ENCODE data around the gene COL6A3.
"Not testable (repeated sequence)": the region's sequence is repeated elsewhere in the genome, so short reads cannot be mapped to it uniquely, and the experiment has no call there.

The COL6A3 gene

DNA sequence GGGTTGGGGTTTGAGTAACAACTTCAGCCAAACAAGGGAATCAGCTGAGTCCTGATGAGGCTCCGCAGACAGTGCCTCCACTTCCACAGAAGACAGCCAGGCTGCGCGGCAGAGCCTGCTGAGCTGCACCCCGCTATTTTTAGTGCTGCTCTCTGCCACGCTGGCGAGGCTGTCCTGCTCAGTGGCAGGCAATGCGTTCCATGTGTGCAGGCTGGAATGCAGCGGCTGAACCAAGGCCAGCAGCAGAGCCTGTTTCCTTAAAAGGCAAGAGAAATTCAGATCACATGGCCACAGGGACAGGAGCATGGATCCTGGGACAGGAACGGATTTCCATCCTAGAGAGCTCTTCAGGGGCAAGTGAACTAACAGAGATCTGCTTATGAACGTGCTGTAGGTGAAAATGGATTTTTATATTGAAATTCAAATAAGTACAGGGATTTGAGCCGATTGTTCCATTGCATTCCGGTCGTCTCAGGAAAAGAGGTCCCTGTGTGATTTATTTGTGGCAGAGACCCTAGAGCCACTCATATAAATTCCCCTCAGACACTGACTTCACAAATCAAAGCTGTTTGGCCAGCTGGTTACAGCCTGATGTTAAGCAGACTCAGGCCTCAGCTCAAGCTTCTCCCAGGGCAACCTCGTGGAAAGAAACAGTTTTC lies 98.7 kb downstream of the COL6A3 start:
- no peak for DNase-seq (ENCODE audit: low read depth)

- DNase-seq (ENCODE audit: low read depth): no peak
These were observed 99.3 kb downstream of the COL6A3 start for GRCh38 chr2:237314681-237315080.

DNA sequence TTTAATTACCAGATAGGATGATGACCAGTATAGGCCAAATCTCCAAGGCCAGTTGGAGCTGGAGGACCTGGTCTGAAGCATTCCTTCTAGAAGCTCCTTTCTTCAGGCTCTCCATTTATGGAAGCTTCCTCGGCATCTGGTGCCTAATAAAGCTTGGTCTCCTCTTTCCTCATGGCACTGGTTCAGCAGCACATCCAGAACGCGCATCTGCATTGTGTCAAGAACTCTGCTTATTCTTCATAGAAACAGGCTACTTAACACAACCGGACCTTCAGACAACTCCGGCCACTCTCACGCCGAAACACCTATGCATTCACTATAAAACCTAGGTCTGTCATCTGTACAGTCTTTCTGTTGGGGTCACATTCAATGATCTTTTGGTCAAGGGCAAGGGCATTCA lies 99.8 kb downstream of the COL6A3 start:
- no peak for DNase-seq (ENCODE audit: low read depth)

- no peak for DNase-seq (ENCODE audit: low read depth)
These were observed 101.8 kb downstream of the COL6A3 start for GRCh38 chr2:237312021-237312755.

GRCh38 chr2:237310515-237311114 lies 103.3 kb downstream of the COL6A3 start:
- no peak for DNase-seq (ENCODE audit: low read depth)

DNA sequence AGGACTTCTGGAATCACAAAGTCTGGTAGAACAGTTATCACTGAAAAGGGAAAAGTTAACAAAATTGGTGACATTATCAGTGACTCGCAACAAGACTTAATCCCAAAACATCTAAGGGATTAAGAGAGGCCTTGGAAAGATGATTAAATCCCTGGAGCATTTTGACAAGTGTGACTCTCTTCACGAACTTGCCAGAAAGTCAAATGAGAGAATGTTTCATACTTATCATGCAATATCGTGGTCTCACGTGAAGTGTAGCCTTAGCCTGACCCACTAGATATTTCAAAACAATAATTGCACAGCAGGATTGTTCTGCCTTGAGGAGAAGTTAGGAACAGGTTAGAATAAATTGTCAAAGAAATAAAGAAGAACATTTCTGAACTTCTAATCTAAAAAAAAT lies 104.5 kb downstream of the COL6A3 start:
- DNase-seq (ENCODE audit: low read depth): no peak

DNA sequence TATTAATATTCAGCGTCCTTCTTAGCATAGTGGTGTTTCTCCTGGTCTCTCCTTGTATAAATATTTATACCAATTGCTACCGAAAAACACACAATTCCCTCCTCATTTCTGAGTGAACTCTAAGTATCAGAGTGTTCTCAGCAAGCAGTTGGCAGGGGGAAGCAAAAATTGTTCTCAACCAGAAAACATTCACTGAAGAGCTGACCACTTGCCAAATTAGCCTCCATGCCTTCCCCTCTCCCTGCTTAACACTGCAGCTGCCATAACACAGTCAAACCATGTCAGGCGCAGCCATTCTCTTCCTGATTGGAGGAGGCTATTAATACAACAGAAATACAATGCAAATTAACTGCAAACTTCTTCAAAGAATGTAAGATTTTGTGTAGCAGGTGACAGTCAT lies 105.0 kb downstream of the COL6A3 start:
- DNase-seq (ENCODE audit: low read depth): no peak

GRCh38 chr2:237307474-237307873 lies 106.5 kb downstream of the COL6A3 start:
- no peak for DNase-seq (ENCODE audit: low read depth)

GRCh38 chr2:237306787-237307170 lies 107.2 kb downstream of the COL6A3 start:
- DNase-seq (ENCODE audit: low read depth): no peak

GRCh38 chr2:237306083-237306786 lies 107.7 kb downstream of the COL6A3 start:
- no peak for DNase-seq (ENCODE audit: low read depth)

DNA sequence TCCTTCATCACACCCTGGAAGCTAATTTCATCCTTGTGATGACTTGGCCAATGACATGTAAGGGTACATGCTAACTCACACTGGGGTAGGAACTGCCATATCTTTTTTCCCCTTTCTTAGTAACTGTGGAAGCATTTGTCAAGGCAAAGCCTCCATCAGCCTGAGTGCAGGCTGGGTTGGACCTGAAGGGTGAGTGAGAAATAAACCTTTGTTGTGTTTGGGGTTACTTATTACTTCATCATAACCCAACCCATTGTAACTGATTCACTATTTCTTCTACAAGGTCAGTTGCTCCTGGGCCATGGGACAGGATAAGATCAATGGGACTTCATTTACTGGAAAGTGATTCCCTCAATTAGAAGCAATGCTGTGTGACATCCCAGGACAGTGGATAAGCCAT lies 108.4 kb downstream of the COL6A3 start:
- no peak for DNase-seq (ENCODE audit: low read depth)

GRCh38 chr2:237304763-237305514 lies 109.0 kb downstream of the COL6A3 start:
- no peak for DNase-seq (ENCODE audit: low read depth)

DNA sequence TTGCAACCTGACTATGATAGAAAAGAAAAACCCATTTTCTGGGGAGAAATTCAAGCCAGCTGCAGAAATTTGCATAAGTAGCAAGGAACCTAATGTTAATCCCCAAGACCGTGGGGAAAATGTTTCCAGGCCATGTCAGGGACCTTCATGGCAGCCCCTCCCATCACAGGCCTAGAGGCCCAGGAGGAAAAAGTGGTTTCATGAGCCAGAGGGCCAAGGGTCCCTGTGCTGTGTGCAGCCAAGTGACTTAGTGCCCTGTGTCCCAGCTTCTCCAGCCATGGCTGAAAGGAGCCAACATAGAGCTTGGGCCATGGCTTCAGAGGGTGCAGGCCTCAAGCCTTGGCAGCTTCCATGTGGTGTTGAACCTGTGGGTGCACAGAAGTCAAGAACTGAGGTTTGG lies 110.7 kb downstream of the COL6A3 start:
- not testable (repeated sequence) for DNase-seq (ENCODE audit: low read depth)

DNA sequence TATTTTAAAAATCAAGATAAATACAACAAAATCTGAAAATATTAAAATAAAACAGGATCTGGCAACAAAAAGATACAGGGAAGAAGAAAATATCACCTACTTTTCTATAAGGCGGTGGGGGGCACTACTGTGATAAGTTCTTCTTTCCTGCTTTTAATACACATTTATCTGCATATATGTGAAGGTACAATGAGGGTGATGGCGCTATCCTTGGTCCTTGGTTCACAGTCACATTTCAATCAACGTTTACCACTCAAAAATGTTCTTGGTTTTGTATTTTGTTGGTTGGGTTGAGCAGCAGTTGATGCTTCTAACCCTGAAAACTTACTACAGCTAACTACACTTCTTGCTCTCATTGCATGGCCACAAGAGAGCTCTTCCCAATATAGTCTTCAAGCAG lies 112.4 kb downstream of the COL6A3 start:
- DNase-seq (ENCODE audit: low read depth): no peak

DNA sequence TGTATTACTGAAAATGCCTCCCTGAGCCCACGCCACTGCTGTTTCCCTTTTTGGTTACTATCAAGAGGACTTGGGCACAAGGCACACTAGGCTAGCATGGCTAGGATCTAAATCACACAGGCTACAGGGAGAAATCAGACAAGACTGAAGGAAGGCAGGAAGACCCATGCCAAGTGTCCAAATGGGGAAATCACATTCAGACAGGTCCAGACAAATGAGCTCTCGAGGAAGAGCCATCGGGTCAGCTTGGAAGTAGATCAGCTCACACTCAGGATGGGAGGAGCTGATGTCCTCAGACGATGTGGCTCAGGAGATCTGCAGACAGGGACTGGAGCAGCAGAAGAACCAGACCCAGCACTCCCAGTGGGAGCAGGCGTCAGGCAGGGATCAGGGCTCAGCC lies 113.2 kb downstream of the COL6A3 start:
- DNase-seq (ENCODE audit: low read depth): no peak

DNA sequence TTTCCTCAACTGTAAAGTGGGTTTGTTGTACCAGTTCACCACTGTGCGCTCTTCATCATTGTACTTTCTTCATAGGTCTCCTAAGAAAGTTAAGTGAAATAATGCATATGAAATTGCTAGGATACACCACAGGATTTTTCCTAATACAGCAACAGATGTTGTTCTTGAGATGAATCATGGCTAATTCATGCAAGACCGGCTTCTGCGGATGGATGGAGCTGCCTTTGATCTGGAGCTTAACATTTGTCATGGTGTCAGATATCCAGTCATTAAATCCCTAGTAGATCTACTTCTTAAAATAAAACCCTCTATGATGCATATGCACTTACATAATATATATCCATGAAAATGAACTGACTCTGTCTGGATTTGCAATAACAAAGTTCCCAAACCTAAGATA lies 114.1 kb downstream of the COL6A3 start:
- DNase-seq (ENCODE audit: low read depth): no peak

DNA sequence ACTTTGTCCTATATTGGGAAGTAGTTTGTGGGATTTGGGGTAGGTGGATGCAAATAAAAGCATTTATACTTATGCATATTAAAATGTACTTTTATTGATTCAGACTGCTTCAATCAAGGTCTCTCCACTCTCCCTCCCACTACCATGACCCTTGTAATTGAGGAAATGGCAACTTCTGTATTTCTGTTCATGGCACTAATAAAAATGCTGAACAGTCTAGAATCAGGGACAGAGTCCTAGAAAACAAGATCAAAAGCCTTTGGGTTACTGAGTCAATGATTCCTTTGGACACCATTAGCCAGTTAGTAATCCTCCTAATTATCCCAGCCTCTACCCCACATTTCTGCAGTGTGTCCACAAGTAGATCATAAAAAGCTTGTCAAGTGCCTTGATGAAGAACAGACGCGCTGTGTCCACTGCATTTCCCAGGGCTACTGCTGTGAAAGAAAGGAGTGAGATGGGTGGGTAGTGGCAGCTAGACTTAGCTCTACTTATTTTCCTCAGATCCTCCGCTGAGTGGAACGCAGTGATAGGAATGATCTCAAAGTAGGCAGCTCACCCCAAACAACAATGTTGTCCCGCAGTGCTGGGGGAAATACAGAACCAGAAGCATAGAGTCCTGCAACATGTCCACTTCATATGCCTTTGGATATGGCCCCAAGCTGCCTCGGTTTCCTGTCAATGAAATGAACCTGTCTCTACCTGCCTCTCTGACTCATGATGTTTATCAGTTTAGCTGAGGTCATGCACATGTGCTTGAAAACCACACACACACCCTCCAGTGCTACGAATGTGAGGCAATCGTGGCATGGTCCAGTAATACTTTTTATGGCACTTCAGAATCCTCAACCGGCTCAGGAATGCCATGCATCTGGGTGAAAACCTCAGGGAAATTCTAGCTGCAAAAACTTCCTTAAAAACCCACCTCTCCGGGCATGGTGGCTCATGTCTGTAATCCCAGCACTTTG lies 115.5 kb downstream of the COL6A3 start:
- DNase-seq (ENCODE audit: low read depth): no peak

DNA sequence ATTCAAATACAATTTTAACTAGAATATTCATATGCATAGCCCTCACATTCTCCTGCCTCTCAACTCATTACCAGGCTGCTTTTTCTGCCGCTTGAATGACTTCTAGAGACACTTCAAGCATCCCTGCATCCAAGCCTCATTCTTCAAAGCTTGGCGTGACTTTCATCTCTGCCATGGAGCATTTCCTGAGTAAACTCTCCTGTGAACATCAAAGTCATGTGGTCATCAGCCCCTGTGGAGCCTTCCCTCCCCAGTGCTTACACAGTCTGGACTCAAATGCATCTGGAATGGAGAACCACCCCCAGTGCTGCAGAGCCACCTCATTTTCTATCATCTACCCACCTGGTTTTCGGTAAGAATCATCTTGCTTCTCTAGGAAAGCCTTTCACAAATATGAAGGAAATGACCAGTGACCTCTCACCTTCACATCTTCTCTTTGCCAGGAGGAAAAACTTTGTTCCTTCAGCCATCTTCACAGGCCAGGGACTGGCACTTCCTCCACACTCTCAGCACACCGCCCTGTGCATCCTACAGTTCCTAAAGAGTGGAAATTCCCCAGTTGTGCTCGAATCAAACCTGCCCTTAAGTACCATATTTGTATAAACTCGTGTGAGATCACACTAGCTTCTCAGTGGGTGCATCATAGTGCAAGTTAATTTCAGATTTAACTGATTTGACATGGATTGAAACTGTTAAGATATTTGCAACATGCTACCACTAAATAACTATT lies 116.4 kb downstream of the COL6A3 start:
- DNase-seq (ENCODE audit: low read depth): no peak

DNA sequence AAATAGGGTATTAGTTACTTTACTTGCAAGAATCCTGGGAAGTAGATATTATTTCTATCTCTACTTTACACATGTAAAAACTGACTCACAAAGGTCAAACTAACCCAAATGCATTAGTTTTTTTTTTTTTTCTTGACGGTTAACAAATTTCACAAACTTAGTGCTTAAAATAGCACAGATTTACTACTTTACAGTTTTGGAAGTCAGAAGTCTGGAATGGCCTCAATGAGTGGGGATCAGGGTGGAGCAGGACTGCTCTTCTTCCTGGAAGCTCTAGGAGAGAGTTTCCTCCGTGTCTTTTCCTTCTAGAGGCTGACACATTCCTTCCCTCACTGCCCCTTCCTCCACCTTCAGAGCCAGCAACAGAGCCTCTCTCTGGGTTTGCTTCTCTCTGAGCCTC lies 117.2 kb downstream of the COL6A3 start:
- DNase-seq (ENCODE audit: low read depth): no peak

DNA sequence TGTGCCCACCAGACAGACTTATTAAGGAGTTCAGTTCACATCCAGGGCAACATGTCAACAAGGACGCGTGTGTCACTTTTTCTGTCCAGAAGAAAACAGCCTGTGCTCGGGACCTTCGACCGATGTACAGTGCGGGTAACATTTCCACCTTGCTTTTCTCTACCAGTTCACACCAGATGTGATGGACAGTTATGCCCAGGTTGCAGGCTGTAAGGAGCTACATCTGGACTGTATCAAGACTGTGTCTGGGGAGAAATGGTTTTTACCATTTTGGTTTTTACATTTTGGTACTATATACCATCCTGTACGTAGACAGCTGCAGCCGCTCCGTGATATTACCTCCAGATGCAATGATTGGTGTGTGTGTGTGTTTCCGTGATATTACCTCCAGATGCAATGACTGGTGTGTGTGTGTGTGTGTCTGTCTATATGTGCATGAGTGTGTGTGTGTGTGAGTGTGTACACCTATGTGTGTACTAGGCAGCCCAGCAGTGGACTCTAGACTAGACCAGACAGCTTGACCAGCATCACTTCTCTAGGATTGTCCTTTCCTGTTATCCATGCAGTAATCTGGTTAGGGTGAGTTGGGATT lies 118.0 kb downstream of the COL6A3 start:
- no peak for DNase-seq (ENCODE audit: low read depth)

Measured in stimulated activated CD8-positive, alpha-beta memory T cell treated with anti-CD3 and anti-CD28 coated beads, Interleukin-12 subunit alpha, Interleukin-12 subunit beta, amount 100 ng/mL, for 1 hour (primary cell).